ENCODE measurements around the gene BSG. TPM values are rescaled to one million over a fixed set of nuclear protein-coding genes. Genes with fewer than 3 reads are reported as not detected.

Gene BSG
- total and polyA plus RNA-seq, 2 experiments from 2014 or later: 957 to 973 TPM

GRCh38 chr19:597406-598315 lies 25.3 kb downstream of the BSG start (continued):
- TF ChIP-seq ETS1 (IDR thresholded peaks at IDR 0.05) (no peak), POLR2AphosphoS5 (IDR thresholded peaks at IDR 0.05; ENCODE audit: low read depth) (no peak), CTCF (conservative IDR thresholded peaks at IDR 0.05; ENCODE audit: low read depth in 2 of 2) (no peak), EZH2phosphoT487 (IDR thresholded peaks at IDR 0.05; ENCODE audit: unreplicated experiment) (no peak), EZH2 (IDR thresholded peaks at IDR 0.05; ENCODE audit: low read depth, unreplicated experiment) (no peak)

- no peak overlapping the region for H3K4me2 ChIP-seq
- ATAC-seq: no peak
- H3K9me3 Mint-ChIP-seq: peaks cover 42% of the 10 kb centered on the region
- TF ChIP-seq ZNF462 (CRISPR knock-in tag; IDR thresholded peaks at IDR 0.05) (no peak), EZH2phosphoT487 (IDR thresholded peaks at IDR 0.05; ENCODE audit: unreplicated experiment) (no peak), CREB1 (CRISPR knock-in tag; IDR thresholded peaks at IDR 0.05; ENCODE audit: low read depth) (no peak), NANOG (IDR thresholded peaks at IDR 0.05; ENCODE audit: borderline replicate concordance) (no peak), EZH2 (IDR thresholded peaks at IDR 0.05; ENCODE audit: low read depth, unreplicated experiment) (no peak), REST (IDR thresholded peaks at IDR 0.05; ENCODE audit: unreplicated experiment) (no peak), ETS1 (IDR thresholded peaks at IDR 0.05) (no peak)
Measured at GRCh38 chr19:601310-601709, 28.9 kb downstream of the BSG start.

More at GRCh38 chr19:601310-601709, 28.9 kb downstream of the BSG start:
- Histone ChIP-seq H3K27me3 (ENCODE audit: insufficient read depth) (no peaks in the 10 kb centered on the region), H3K4me3 (no peak overlapping the region), H4K20me1 (replicated peaks; ENCODE audit: insufficient read depth) (no peaks in the 10 kb centered on the region), H3K27ac (ENCODE audit: low read depth) (no peak overlapping the region), H3K4me1 (ENCODE audit: insufficient read depth) (no peaks in the 10 kb centered on the region), H3K79me2 (replicated peaks; ENCODE audit: insufficient read depth) (no peaks in the 10 kb centered on the region), H3K36me3 (ENCODE audit: insufficient read depth) (no peaks in the 10 kb centered on the region), H2AFZ (no peak overlapping the region), H3F3A (replicated peaks; ENCODE audit: low read depth) (no peaks in the 10 kb centered on the region), H3K9me2 (ENCODE audit: insufficient read depth) (no peaks in the 10 kb centered on the region)
- Mint-ChIP-seq H3K27me3 (ENCODE audit: insufficient read depth, low read depth, poor library complexity) (peaks cover 2% of the 10 kb centered on the region), H3K27ac (no peak overlapping the region), H3K4me3 (no peak overlapping the region), H3K36me3 (ENCODE audit: low read depth) (peaks cover 16% of the 10 kb centered on the region), H3K4me1 (no peaks in the 10 kb centered on the region)
- no peak for DNase-seq (ENCODE audit: low spot score)
